Ecto neural progenitor cell (in vitro differentiated cells): ENCODE measurements around the gene PKNOX2.

ENCODE experiments used
- DNase-seq: peaks from one replicate; pipeline ENCODE4 v3.0.0-alpha.2; 2018; ENCODE audit warnings: low spot score

PKNOX2 gene

GRCh38 chr11:125443767-125444311, 279.3 kb downstream of the PKNOX2 start:
- DNase-seq: peak; percentile 65

- DNase-seq: no peak
Observed at GRCh38 chr11:125445731-125446130, 281.2 kb downstream of the PKNOX2 start.

GRCh38 chr11:125446279-125446678, 281.7 kb downstream of the PKNOX2 start:
- DNase-seq: no peak

- no peak for DNase-seq
Observed at GRCh38 chr11:125447721-125448120, 283.2 kb downstream of the PKNOX2 start.

- DNase-seq: no peak
Observed at GRCh38 chr11:125448136-125448535, 283.6 kb downstream of the PKNOX2 start.

- no peak for DNase-seq
Observed at GRCh38 chr11:125449565-125449964, 285.0 kb downstream of the PKNOX2 start.

- peak; percentile 90 for DNase-seq
Observed at GRCh38 chr11:125451400-125452124, 287.0 kb downstream of the PKNOX2 start.

- DNase-seq: peak; percentile 33
Observed at GRCh38 chr11:125452125-125452470, 287.5 kb downstream of the PKNOX2 start.

- DNase-seq: peak; percentile 25
Observed at GRCh38 chr11:125454047-125454446, 289.5 kb downstream of the PKNOX2 start.

GRCh38 chr11:125455851-125456250, 291.3 kb downstream of the PKNOX2 start:
- DNase-seq: peak; percentile 37

GRCh38 chr11:125457814-125458343, 293.3 kb downstream of the PKNOX2 start:
- DNase-seq: no peak

GRCh38 chr11:125460275-125460674, 295.7 kb downstream of the PKNOX2 start:
- no peak for DNase-seq

- no peak for DNase-seq
Observed at GRCh38 chr11:125463590-125464269, 299.2 kb downstream of the PKNOX2 start.

GRCh38 chr11:125464270-125464662, 299.7 kb downstream of the PKNOX2 start:
- no peak for DNase-seq

GRCh38 chr11:125464666-125465065, 300.1 kb downstream of the PKNOX2 start:
- no peak for DNase-seq

GRCh38 chr11:125465255-125465654, 300.7 kb downstream of the PKNOX2 start:
- DNase-seq: no peak

- DNase-seq: no peak
Observed at GRCh38 chr11:125465701-125466100, 301.1 kb downstream of the PKNOX2 start.

GRCh38 chr11:125468025-125468424, 303.5 kb downstream of the PKNOX2 start:
- DNase-seq: no peak

GRCh38 chr11:125468852-125469251, 304.3 kb downstream of the PKNOX2 start:
- DNase-seq: no peak

- no peak for DNase-seq
Observed at GRCh38 chr11:125470355-125470754, 305.8 kb downstream of the PKNOX2 start.

GRCh38 chr11:125476721-125477120, 312.2 kb downstream of the PKNOX2 start:
- DNase-seq: no peak

- no peak for DNase-seq
Observed at GRCh38 chr11:125479137-125479536, 314.6 kb downstream of the PKNOX2 start.

- DNase-seq: no peak
Observed at GRCh38 chr11:125481531-125481930, 317.0 kb downstream of the PKNOX2 start.
